BJ (cell line): Measurements from ENCODE around the gene MTA2. TPM values are rescaled to one million over a fixed set of nuclear protein-coding genes. Genes with fewer than 3 reads are reported as not detected.

ENCODE experiments used
- CTCF ChIA-PET: fragments of 350-600 bp; formaldehyde crosslinking; extraction: SDS; loops from one replicate; lab custom pipeline; 2021; ENCODE audit warnings: antibody characterized with exemption, inconsistent platforms; lab: Yijun Ruan, JAX
- POLR2A ChIA-PET: fragments of 300-600 bp; sonication (Branson Sonifier 250); formaldehyde crosslinking; extraction: SDS; loops from one replicate; lab custom pipeline; 2021; ENCODE audit warnings: antibody characterized with exemption; lab: Charles Lee
- DNase-seq: peaks from one replicate; pipeline ENCODE4 v3.0.0-alpha.2; 2011; ENCODE audit warnings: low read depth
- H3K27me3 ChIP-seq: 2 replicates; pipeline ENCODE4 v1.6.0; 2011; ENCODE audit warnings: low read length; ENCODE audit not compliant: control insufficient read depth, insufficient read depth
- H3K36me3 ChIP-seq: 2 replicates; pipeline ENCODE4 v1.5.1; 2011; ENCODE audit warnings: low read length; ENCODE audit not compliant: control insufficient read depth, insufficient read depth
- H3K4me3 ChIP-seq: 2 replicates; pipeline ENCODE4 v1.5.1; 2011; ENCODE audit warnings: low read depth, mild to moderate bottlenecking, control low read depth, low read length
- CTCF ChIP-seq: IDR thresholded peaks from 2 replicates; pipeline ENCODE4 v1.5.1; 2011; ENCODE audit warnings: low read depth, mild to moderate bottlenecking, control low read depth, inconsistent platforms, low read length, moderate library complexity; ENCODE audit not compliant: insufficient read depth
- polyA plus RNA-seq: library from polyadenylated mRNA; depleted of rRNA; stranded (reverse); fragments of >200 nt; gene quantifications from 2 replicates; pipeline ENCODE4 v1.2.3, GENCODE V29; 2011

MTA2 gene
- polyA plus RNA-seq, 1 experiment: 16.4 TPM

- DNase-seq: no peak
- H3K27me3 ChIP-seq: no peaks in the 10 kb centered on the region
- ChIA-PET POLR2A (no interaction called here), CTCF (interaction anchor here (1.8 kb wide), 1 partner anchor 139 kb away, joined by 4 read pairs; no protein-coding TSS in a partner anchor)
- H3K36me3 ChIP-seq: peaks cover 24% of the 10 kb centered on the region
- no peak for TF ChIP-seq CTCF
- no peak overlapping the region for H3K4me3 ChIP-seq
These were observed 45.9 kb upstream of the MTA2 start for GRCh38 chr11:62647609-62648005.

GRCh38 chr11:62646825-62647608 is 45.4 kb upstream of the MTA2 start:
- TF ChIP-seq CTCF: no peak
- ChIA-PET POLR2A (interaction anchor here (1.5 kb wide), 1 partner anchor 18 kb away, joined by 19 read pairs; the partner anchor contains the start of genes C11orf98 and CSKMT), CTCF (no interaction called here)
- no peak for DNase-seq
- no peaks in the 10 kb centered on the region for H3K27me3 ChIP-seq
- no peak overlapping the region for H3K4me3 ChIP-seq
- H3K36me3 ChIP-seq: peaks cover 25% of the 10 kb centered on the region

- POLR2A ChIA-PET: interaction anchor here (1.5 kb wide), 1 partner anchor 19 kb away, joined by 19 read pairs; the partner anchor contains the start of genes C11orf98 and CSKMT
- H3K4me3 ChIP-seq: peak within 1 kb of the TSS; percentile 73
- H3K36me3 ChIP-seq: peaks cover 25% of the 10 kb centered on the region
- CTCF ChIA-PET: interaction anchor here (0.6 to 1.1 kb wide), 2 partner anchors 221 to 1559 kb away, joined by 3 read pairs; no protein-coding TSS in a partner anchor
- peak; percentile 87 for DNase-seq
- TF ChIP-seq CTCF: no peak
- H3K27me3 ChIP-seq: no peaks in the 10 kb centered on the region
These were observed 44.5 kb upstream of the MTA2 start, which contains the start of gene GANAB for GRCh38 chr11:62645946-62646824. Gene GANAB (minus strand): TSS chr11:62646613. CDS start chr11:62646599, 14 bp downstream.

GRCh38 chr11:62645671-62645945 is 43.9 kb upstream of the MTA2 start:
- ChIA-PET POLR2A (interaction anchor here (1.5 kb wide), 1 partner anchor 20 kb away, joined by 19 read pairs; the partner anchor contains the start of genes C11orf98 and CSKMT), CTCF (interaction anchor here (0.6 to 1.1 kb wide), 2 partner anchors 221 to 1559 kb away, joined by 3 read pairs; no protein-coding TSS in a partner anchor)
- H3K27me3 ChIP-seq: no peaks in the 10 kb centered on the region

More at GRCh38 chr11:62645671-62645945, 43.9 kb upstream of the MTA2 start:
- H3K4me3 ChIP-seq: peak overlapping the region; percentile 73
- no peak for TF ChIP-seq CTCF
- peaks cover 25% of the 10 kb centered on the region for H3K36me3 ChIP-seq
- no peak for DNase-seq
